Stimulated activated CD8-positive, alpha-beta memory T cell treated with anti-CD3 and anti-CD28 coated beads, Interleukin-12 subunit alpha, Interleukin-12 subunit beta, amount 100 ng/mL, for 24 hours (primary cell): Measurements from ENCODE around the gene BLACAT1.
"Not testable (repeated sequence)": the region's sequence is repeated elsewhere in the genome, so short reads cannot be mapped to it uniquely, and the experiment has no call there.

Source experiments
- DNase-seq: peaks from one replicate; pipeline ENCODE4 v3.0.0-alpha.2; 2020; ENCODE audit errors: extremely low read depth

BLACAT1 gene

GRCh38 chr1:205441716-205442050 is 14.2 kb downstream of the BLACAT1 start:
- DNase-seq: no peak

DNA sequence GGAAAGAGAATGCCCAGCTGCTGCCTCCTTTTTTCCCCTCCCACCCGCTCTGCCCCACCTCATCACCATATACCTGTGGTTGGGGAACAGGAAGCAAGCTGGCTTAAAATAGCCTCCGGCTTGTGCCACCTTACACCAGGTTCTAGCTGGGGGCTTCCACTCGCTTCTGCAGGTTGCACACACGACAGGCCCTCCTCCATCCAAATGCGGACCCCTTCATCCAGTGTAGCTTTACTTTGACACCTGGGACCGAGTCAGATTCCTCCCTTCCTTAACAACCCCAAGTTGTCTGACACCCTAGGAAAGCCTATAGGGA is 14.6 kb downstream of the BLACAT1 start:
- DNase-seq: no peak

GRCh38 chr1:205440476-205441317 is 15.1 kb downstream of the BLACAT1 start:
- no peak for DNase-seq

- no peak for DNase-seq
Measured at GRCh38 chr1:205440121-205440475, 15.7 kb downstream of the BLACAT1 start.

DNA sequence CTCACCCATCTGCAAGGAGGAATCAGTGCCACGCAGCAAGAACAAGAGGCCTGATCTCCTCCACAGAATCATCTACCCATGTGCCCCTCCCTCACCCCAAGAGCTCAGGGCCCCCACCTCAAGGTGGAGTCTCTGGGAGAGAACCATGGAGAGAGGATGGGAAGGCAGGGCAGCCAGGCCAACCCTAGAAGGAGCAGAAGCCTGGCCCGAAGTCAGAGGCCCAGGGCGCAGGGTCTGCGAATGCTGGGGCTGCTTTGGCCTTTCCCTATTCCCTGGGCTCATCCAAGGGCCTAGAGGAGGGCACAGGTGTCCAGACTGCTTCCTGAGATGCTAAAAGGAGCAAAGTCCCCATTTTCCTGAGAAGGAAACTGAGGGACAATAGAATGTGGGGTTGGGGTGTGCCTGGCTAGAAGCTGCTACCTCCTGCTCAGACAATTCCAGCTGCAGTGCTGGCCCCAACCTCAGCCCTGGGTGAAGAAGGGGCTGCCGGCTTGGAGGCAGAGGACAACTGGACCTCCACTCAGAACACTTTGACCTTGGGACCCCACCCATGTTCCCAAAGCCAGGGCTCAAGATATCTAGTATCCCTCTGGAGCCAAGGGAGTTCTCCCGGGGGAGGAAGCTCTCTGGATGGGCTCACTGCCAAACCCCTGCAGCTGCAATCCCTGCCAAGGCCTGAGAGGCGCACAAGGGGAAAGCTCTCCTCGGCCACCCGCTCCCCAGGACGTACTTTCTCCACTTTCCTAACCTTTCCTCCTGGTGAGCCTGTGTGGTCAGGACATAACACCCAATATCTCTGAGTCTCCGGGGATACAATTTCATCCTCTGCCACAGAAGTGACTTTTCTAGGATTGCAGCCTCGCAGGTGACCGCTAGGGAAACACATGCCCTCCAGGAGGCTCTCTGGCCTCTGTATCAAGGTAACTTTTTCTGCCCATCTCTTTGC is 17.4 kb downstream of the BLACAT1 start:
- no peak for DNase-seq

GRCh38 chr1:205437570-205437969 is 18.3 kb downstream of the BLACAT1 start:
- DNase-seq: no peak

DNA sequence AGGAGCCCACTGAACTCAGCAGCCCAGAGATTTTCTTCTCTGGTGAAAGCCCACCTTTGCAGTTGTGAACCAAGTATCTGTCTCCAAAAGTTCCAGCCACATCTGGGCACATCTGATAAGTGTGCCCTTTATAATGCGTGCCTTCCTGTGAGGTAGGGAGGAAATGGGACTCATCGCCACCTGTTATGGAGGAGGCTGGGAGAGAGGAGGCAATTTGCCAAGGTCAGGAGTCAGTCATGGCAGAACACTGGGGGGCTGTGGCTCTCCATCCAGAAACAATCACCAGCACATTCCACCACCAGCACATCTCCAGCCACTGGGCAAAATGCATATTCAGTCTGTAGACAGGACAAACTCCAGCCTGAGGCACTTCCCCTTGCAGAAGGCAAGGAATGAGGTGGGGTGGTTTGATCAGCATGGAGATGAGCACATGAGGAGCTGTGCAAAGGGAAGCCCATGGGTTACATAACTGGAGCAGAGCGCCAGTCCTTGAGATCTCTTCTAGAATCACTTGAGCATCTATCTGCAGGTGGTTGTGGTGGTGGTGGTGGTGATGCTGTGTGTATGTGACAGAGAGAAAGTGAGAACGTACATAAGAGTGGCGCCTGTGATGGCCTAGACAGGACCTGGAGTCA is 19.0 kb downstream of the BLACAT1 start:
- DNase-seq: no peak

DNA sequence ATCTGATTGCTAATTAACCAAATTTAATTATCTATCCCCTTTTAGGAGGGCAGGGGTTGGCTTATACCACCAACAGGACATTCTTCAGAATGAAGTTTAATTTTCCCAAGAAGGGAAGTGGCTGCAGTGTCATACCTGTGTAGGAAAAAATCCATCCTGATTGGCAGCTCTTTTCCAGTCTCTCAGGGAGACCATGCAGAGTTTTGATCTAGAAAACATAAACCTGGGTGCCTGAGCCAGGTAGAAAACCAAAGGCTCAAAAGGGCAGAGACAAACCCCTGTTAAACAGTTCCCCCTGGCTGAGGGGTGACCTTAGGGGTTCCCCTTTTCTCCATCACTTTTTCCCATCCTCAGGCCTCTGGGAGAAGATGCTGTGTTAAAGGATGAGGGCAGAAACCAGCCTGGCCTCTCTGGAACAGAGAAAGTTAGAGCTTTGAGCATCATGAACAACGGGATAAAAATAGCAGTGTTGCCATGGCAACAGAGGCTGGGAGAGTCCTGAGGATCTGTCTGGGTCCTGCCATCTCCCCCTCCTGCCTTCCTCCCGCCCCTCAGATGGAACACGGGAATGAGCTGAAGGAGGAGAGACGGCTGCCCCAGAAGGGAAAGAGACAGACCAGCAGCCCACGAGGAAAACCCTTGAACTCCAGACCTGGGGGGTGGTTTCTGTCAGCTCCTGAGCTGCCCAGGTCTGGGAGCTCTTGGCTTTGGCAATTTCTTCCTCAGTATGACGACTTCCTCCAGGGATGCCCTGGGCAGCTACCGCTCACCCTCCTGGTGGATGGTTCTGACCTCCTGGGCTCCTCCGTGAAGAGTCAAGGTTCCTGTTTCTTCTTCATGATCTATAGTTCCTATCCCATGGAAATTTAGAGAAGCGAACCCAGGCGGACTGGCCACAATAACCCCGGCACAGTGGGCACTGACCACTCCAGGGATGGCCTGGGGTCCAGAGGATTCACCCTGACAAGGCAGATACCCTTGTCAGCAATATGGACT is 20.0 kb downstream of the BLACAT1 start:
- DNase-seq: no peak

DNA sequence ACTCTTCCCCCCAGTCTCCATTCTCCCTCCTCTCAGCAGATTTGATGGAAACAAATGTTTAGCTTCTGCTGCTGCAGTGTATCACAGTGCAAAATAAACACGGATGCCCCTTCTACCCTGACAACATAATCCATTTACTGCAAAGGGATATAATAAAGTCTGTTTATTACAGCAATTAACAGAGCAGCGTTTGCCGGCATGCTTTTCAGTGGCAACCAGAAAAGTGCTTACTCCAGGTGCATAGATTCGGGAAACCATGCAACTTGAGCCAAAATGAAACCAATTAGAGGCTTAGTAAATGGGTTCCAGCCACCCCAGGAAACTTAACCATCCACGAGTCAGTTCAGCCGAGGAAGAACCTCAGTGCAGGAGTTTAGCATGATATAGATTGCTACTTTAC is 21.1 kb downstream of the BLACAT1 start:
- DNase-seq: no peak

- DNase-seq: not testable (repeated sequence)
Measured at GRCh38 chr1:205432692-205433091, 23.2 kb downstream of the BLACAT1 start.

DNA sequence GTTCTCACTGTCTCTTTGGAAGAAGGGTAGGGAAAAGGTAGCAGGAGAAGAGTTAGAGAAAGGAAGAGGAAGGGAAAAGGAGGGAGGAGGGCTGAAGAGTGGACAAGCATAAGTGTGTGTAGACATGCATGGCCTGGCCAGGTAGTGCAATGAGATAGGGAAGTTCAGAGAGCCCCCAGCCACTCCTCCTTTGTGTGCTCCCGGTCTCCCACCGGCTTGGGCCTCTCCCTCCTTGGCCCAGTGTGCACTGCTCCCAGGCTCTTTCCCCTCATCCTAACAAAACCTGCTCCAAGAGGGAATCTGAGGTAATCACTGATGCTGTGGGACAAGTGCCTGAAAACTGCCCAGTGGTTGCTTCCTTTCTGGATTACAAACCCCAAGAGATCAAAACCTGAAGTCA is 23.7 kb downstream of the BLACAT1 start:
- no peak for DNase-seq

DNA sequence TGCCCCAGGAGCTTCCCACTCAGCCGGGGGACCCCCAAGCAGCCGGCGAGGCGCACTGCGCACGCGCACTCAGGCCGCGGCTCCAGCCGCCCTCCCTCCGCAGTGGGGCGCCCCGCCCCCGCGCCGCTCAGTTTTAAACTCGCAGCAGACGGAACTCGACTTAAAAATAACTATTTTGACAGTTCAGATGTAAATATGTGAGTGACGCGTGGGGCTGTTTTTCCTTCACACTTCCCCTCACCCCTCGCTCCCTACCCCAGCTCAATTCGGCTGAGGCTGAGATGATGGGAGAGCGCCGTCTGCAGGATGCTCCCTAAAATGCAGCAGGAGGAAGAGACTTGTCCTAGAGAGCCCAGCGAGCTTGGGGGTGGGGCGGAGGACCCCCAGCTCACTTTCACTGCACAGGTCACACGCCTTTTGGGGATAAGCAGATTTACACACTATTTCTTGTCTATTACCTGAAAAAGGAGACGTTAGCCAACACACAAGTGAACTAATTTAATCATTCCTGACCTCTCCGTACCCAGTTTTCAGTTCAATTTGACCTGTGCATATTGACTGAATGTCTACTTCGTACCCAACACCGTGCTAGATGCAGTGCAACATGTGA is 25.0 kb downstream of the BLACAT1 start:
- DNase-seq: no peak

- DNase-seq: no peak
Measured at GRCh38 chr1:205429762-205430695, 25.8 kb downstream of the BLACAT1 start.

DNA sequence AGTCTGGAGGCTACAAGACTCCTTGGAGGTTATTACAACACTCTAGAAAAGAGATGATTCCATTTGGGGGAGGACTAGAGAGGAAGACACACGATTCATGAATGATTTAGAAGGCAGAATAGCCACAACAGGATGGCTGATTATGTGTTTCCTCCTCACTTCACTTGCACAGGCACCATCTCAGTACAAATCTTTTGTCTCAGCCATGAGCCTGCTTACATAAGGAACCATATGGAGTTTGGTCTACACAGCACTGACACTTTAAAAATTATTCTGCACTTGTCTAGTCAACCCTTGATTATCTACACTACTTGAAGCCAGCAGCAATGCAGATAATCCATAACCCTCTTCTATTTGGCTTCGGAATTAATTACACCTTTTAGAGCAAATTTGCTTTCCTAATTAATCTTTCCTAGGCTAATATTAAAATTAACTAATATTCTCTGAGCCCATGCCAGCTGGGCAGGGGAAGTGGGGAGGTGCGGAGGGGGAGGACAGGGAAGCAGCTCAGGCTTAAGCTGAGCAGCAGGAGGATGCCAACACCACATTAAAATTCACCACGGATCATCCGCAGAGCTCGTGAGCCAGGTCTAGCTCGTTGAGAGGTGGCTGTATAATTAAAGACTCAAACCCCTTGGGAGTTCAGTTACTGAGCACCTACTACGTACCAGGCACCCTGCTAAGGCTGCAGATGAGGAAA is 30.8 kb downstream of the BLACAT1 start:
- DNase-seq: no peak

DNA sequence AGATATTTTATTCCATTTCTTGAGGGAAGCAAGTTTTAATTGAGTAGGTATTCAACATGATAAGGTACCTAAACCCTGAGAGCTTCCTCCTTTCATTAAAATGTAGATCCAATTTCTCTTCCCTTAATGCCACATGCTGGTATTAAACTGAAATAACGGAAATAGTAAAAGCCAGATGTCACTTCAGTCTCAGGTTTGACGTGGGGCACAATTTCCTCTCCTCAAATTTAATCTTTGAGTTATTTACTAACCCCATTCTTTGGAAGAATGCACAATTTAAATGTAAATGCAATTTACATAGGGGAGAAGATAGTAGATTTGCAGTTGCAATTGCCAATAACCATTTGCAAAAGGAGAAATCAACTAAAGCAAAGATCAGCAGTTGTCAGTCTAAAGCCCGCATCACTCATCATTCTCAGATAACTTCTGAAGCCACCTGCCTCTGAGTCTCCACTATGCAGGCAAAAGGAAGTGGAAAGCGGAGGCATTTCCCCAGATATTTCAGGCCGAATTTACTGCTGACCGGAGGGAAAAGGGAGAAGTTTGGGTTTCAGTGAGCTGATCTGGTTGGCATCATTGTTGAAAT is 31.9 kb downstream of the BLACAT1 start:
- no peak for DNase-seq

DNA sequence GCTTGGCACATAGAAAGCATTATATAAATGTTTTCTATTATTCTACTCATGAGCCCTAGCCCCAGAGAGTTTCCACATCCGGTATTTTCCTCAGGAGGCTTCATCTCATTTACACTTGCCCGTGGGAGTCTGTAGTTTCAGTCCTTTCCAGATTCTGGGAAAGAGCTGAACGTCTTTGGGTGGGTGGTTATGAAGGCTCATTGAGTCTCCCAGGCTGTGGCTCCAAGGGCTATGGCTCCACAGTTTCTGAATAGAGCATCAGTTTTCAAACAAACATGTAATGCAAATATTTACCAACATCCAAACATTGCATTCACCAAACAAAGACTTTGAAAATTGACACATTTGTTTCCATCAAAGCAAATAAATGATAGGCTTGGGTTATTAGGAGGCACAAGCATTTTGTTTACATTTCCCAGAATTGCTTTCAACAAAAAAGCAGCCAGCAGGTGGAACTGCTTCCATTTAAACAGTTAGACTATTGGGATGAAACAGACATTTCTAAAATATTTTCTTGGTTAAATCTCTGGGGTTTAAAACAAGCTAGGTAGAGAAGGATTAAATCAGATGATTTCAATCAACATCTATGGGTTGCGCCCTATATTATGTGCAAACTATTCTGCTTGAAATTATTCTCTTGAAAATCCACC is 32.7 kb downstream of the BLACAT1 start:
- no peak for DNase-seq

DNA sequence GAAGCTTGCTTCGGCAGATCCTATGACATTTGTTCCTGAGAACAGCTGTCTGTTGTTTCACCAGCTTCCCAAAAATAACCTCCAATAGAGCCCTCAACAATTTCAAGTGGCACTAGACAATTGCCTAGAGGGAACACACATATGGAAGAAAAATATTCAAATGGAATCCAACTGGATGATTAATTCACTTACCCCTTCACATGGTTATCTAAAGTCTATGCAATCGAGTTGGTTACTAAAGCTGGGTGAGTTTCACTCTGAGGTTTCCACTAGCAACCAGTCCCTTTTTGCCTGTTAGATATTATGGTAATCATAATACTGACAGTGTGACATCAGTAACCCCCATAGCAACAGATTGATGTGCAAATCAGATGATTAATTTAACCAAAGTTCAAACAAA is 34.0 kb downstream of the BLACAT1 start, which contains the start of gene LEMD1:
LEMD1 (minus strand) TSS at position 259 of the 400 bp plus-strand sequence. CDS start 1,520 bp downstream, outside the sequence.
- DNase-seq: no peak

- DNase-seq: no peak
Measured at GRCh38 chr1:205420938-205421337, 34.9 kb downstream of the BLACAT1 start.
